Stimulated activated CD4-positive, alpha-beta T cell treated with anti-CD3 and anti-CD28 coated beads, Interleukin-15, amount 100 ng/mL, for 48 hours (primary cell): ENCODE results near the gene PSG1.
"Not testable (repeated sequence)": the region's sequence is repeated elsewhere in the genome, so short reads cannot be mapped to it uniquely, and the experiment has no call there.

ENCODE experiments used
- DNase-seq, 2 donors: peaks; one replicate each; pipeline ENCODE4 v3.0.0-alpha.2; 2020; ENCODE audit warnings: low read depth in 2 of 2

The PSG1 gene

GRCh38 chr19:42879613-42880012, at the start of gene PSG1:
TSS of gene PSG1 (minus strand) at chr19:42879713. CDS start at chr19:42879581, 132 bp downstream.
- DNase-seq: no peak

GRCh38 chr19:42928896-42929295, 49.4 kb upstream of the PSG1 start:
- DNase-seq: no peak

- no peak for DNase-seq
These were observed 47.3 kb upstream of the PSG1 start for GRCh38 chr19:42926781-42927180.

GRCh38 chr19:42923106-42923505, 43.6 kb upstream of the PSG1 start:
- peak in 1 of 2 donors; percentile 16 for DNase-seq

- not testable (repeated sequence) for DNase-seq
These were observed 41.5 kb upstream of the PSG1 start for GRCh38 chr19:42920971-42921370.

- DNase-seq: no peak
These were observed 40.2 kb upstream of the PSG1 start for GRCh38 chr19:42919757-42920079.

- not testable (repeated sequence) for DNase-seq
These were observed 39.7 kb upstream of the PSG1 start for GRCh38 chr19:42919070-42919756.

GRCh38 chr19:42918377-42919069, 39.0 kb upstream of the PSG1 start:
- DNase-seq: not testable (repeated sequence)

- not testable (repeated sequence) for DNase-seq
These were observed 38.1 kb upstream of the PSG1 start, which contains the start of gene PSG6 for GRCh38 chr19:42917634-42918033. TSS of gene PSG6 (minus strand) at chr19:42917894. CDS start at chr19:42917792, 102 bp downstream.

GRCh38 chr19:42916931-42917330, 37.4 kb upstream of the PSG1 start:
- DNase-seq: not testable (repeated sequence)

- not testable (repeated sequence) for DNase-seq
These were observed 34.0 kb upstream of the PSG1 start for GRCh38 chr19:42913516-42913915.

GRCh38 chr19:42912941-42913340, 33.4 kb upstream of the PSG1 start:
- not testable (repeated sequence) for DNase-seq

- DNase-seq: not testable (repeated sequence)
These were observed 32.2 kb upstream of the PSG1 start for GRCh38 chr19:42911731-42912130.

- not testable (repeated sequence) for DNase-seq
These were observed 26.6 kb upstream of the PSG1 start for GRCh38 chr19:42906162-42906561.

GRCh38 chr19:42900561-42900960, 21.0 kb upstream of the PSG1 start:
- DNase-seq: not testable (repeated sequence)

GRCh38 chr19:42899674-42900073, 20.2 kb upstream of the PSG1 start:
- not testable (repeated sequence) for DNase-seq

- DNase-seq: not testable (repeated sequence)
These were observed 19.6 kb upstream of the PSG1 start for GRCh38 chr19:42899110-42899509.

GRCh38 chr19:42898656-42899055, 19.1 kb upstream of the PSG1 start:
- not testable (repeated sequence) for DNase-seq

GRCh38 chr19:42897729-42898128, 18.2 kb upstream of the PSG1 start:
- not testable (repeated sequence) for DNase-seq

GRCh38 chr19:42890446-42890845, 10.9 kb upstream of the PSG1 start:
- DNase-seq: not testable (repeated sequence)

GRCh38 chr19:42887876-42888445, 8.4 kb upstream of the PSG1 start:
- DNase-seq: not testable (repeated sequence)

GRCh38 chr19:42882730-42883129, 3.2 kb upstream of the PSG1 start:
- not testable (repeated sequence) for DNase-seq

- DNase-seq: not testable (repeated sequence)
These were observed 2.5 kb upstream of the PSG1 start for GRCh38 chr19:42882010-42882409.
